Measurements from ENCODE around the gene ELK3. TPM values are rescaled to one million over a fixed set of nuclear protein-coding genes. Genes with fewer than 3 reads are reported as not detected.

Gene ELK3
- polyA plus RNA-seq, 1 donor from 2014 or later, result 17.9 TPM

DNA sequence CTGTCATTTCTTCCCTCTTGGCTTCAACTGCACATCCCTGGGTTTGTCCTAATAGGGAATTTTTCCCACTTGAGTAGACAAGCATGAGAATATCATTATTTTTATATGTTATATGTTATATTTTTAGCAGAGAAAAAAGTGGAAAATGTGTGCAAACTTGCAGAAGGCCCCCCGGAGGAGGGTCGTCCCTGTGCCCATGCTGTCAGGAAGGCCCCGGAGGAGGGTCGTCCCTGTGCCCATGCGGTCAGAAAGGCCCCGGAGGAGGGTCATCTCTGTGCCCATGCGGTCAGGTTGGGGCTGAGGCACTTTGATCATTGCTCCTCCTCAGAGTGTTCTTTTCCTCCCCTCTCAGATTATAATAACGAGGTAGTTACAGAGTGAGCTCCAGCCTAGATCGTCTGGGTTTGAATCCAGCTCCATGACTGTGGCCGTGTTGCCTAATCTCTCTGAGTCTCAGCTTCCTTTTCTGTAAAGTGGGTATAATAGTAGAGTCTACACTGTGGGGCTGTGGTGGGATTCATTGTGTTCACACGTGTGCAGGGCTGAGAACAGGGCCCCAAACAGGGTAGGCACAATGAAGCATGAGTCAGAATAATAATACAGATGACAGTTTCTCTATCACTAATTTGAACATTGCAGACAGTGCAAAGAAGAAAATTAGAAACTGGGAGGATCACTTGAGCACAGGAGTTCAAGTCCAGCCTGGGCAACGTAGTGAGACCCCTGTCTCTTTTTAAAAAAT is 33.4 kb downstream of the ELK3 start:
- Mint-ChIP-seq H3K4me3 (no peak overlapping the region), H3K27me3 (no peaks in the 10 kb centered on the region), H3K4me1 (peaks cover 26 to 33% (median 32%) of the 10 kb centered on the region in 3 donors), H3K36me3 (peaks cover 4% of the 10 kb centered on the region), H3K27ac (peak overlapping the region in 1 of 3 donors; percentile 52), H3K9me3 (no peaks in the 10 kb centered on the region)

DNA sequence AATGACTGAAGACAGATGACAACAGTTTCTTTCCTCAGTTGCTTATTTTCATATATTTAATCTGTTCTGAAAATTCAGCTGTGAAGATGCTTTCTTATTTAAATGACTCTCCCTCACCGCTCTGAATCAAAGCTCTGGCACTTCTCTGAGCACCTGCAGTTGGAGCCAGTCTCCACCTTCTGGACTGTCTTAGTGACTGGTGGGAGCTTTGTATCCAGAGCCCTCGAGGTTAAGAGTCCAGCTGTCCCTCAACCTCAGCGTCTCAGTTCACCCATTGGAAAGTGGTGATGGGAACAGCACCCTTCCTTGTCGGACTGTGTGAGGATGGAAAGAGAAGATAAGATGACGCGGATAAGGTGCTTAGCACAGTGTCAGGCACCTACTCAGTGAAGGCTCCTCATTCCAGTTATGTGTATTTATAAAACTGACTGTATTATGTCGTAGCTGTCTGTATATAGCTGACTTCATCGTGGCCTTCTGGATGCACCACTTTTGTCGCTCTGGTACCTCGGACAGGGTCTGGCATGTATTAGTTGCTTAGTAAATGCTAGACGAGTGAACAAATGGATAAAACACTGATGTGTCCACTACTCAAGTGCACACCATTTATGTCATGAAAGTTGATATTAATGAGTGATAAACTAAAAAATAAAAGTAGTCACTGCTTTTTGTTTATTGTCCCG is 34.5 kb downstream of the ELK3 start:
- Mint-ChIP-seq H3K9me3 (no peaks in the 10 kb centered on the region), H3K27ac (no peak overlapping the region), H3K36me3 (peaks cover 4% of the 10 kb centered on the region), H3K27me3 (no peaks in the 10 kb centered on the region), H3K4me3 (peak overlapping the region in 1 of 4 donors; percentile 78), H3K4me1 (peaks cover 20 to 24% (median 23%) of the 10 kb centered on the region in 3 donors)

DNA sequence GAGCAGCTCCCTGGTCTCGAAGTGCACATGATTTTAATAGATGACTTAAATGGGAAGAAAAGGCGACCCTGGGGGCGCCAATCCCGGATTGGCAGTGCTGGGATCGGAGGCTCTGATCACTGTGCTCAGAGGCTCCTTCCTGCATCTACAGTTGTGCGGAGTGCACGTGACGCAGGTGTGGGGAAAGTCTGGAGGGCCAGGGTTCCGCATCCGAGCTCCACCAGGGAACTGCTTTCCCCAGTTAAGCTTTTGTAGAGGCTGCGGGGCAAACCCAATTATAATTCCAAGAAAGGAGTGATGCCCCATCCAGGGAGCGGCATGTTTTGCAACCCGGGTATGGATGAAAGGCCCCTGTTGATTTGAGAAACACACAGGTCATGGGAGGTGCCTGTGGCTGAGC is 36.5 kb downstream of the ELK3 start:
- Mint-ChIP-seq H3K36me3 (peaks cover 4% of the 10 kb centered on the region), H3K27me3 (no peaks in the 10 kb centered on the region), H3K27ac (peak overlapping the region in 1 of 3 donors; percentile 23), H3K4me1 (peaks cover 15 to 18% (median 16%) of the 10 kb centered on the region in 3 donors), H3K4me3 (no peak overlapping the region), H3K9me3 (no peaks in the 10 kb centered on the region)

DNA sequence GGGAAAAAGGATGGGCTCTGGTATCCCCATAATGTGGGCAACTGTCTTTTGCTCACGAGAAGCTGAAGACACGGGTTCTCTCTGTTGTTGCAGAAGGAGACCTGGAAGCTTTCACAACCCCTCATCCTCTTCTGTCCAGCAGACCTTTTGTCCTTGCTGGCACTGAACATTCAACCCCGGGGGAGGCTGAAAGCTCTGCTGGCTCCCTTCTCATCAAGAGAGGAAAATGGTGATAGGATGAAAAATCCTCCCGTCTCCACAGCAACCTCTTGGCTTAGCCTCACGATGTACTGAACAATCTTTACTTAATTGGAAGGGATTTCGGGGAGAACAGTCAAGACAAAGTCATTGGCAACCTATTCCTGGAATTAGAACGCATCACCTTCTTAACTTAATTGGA is 39.0 kb downstream of the ELK3 start:
- H3K27ac Mint-ChIP-seq, result peak overlapping the region in 1 of 3 donors; percentile 76
- peaks cover 11 to 27% (median 19%) of the 10 kb centered on the region in 3 donors for H3K4me1 Mint-ChIP-seq
- no peaks in the 10 kb centered on the region for H3K9me3 Mint-ChIP-seq
- no peaks in the 10 kb centered on the region for H3K36me3 Mint-ChIP-seq
- H3K4me3 Mint-ChIP-seq, result no peak overlapping the region
- no peaks in the 10 kb centered on the region for H3K27me3 Mint-ChIP-seq

DNA sequence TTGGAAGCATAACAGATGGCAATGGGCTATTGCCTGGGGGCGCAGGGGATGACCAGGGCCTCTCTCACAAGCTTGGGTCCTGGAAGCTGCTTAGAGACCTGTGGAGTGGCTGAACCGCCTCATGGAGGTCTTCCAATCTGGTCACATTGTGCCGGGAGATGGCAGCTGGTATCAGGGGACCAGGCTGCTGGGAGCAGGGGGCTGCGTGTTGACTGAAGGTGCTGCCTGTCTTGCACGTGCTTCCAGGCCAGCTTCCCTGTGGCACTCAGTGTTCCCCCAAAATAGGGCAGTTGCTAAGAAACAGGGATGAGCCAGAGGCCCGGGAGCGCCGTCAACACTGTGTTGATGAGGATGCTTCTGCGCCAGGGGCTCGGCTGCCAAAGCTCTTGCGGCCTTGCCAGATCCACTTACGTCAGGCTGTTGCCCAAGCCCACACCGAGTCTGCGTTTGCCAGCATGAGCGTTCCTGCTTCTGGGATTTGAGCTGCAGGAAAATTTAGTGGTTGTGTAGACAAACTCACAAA is 39.8 kb downstream of the ELK3 start:
- H3K27ac Mint-ChIP-seq, result no peak overlapping the region

DNA sequence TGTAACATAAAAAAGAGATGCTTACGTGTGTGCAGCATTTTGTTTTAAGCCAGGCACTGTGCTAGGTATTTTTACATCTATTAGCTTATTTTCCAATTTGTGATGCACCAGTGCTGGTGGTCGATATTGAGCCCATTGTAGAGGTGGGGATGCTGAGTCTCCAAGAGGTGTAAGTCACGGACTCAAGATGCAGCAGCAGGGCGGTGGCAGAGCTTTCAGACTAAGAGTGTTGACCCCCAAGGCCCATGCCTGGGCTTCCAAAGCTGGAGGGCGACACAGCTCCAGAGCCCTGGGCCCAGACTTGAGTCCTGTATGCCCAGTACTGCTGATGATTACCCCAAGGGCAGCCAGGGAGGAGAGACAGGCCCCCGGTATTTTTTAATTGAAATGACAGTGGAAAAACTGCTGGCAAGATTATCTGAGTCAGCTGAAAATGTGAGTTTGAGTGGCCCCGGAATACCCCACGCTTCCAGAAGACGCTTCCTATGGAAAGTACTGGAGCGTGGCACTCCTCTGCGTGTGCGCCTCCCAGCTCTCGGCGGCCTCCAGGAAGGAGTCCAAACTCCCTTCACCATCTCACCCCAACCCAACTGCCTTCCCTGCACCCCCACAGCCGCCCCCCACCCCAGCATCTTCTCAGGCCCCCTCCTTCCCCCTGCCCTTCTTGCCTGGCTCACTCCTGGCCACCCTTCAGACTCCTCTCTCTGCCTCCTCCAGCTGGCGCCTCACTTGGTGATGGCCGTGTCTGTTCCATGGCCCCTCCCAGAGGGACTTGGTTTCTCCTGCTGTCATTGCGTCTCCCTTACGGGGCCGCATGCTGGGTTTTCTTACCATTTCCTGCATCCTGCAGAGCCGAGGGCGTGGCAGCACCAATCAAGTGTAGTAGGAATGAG is 40.7 kb downstream of the ELK3 start:
- peaks cover 13 to 26% (median 19%) of the 10 kb centered on the region in 3 donors for H3K4me1 Mint-ChIP-seq
- H3K27me3 Mint-ChIP-seq, result no peaks in the 10 kb centered on the region
- no peak overlapping the region for H3K4me3 Mint-ChIP-seq
- peak overlapping the region in 1 of 3 donors; percentile 90 for H3K27ac Mint-ChIP-seq
- no peaks in the 10 kb centered on the region for H3K9me3 Mint-ChIP-seq
- no peaks in the 10 kb centered on the region for H3K36me3 Mint-ChIP-seq

More for the DNA sequence above, 39.8 kb downstream of the ELK3 start:
- Mint-ChIP-seq H3K9me3 (no peaks in the 10 kb centered on the region), H3K4me1 (peaks cover 11 to 28% (median 19%) of the 10 kb centered on the region in 3 donors), H3K4me3 (no peak overlapping the region), H3K27me3 (no peaks in the 10 kb centered on the region), H3K36me3 (no peaks in the 10 kb centered on the region)

DNA sequence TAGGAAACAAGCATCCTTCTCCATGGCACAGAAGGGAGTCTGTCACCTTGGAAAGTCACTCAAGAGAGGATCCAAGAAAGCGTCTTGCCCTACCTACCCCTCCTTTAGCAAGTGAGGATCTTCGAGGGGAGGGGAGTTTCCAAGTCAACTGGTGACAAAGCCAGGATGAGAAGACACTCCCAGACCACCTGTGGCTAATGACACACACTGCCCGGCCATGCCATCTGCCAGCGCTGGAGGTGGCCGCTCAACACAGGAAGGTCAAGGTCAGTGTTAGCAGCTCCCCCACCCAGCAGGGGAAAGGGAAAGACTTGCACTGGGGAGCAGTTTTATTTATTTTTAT is 41.3 kb downstream of the ELK3 start:
- H3K9me3 Mint-ChIP-seq, result no peaks in the 10 kb centered on the region
- no peak overlapping the region for H3K4me3 Mint-ChIP-seq
- H3K36me3 Mint-ChIP-seq, result no peaks in the 10 kb centered on the region
- H3K27me3 Mint-ChIP-seq, result no peaks in the 10 kb centered on the region
- H3K4me1 Mint-ChIP-seq, result peaks cover 18 to 31% (median 19%) of the 10 kb centered on the region in 3 donors
- peak overlapping the region in 1 of 3 donors; percentile 90 for H3K27ac Mint-ChIP-seq

DNA sequence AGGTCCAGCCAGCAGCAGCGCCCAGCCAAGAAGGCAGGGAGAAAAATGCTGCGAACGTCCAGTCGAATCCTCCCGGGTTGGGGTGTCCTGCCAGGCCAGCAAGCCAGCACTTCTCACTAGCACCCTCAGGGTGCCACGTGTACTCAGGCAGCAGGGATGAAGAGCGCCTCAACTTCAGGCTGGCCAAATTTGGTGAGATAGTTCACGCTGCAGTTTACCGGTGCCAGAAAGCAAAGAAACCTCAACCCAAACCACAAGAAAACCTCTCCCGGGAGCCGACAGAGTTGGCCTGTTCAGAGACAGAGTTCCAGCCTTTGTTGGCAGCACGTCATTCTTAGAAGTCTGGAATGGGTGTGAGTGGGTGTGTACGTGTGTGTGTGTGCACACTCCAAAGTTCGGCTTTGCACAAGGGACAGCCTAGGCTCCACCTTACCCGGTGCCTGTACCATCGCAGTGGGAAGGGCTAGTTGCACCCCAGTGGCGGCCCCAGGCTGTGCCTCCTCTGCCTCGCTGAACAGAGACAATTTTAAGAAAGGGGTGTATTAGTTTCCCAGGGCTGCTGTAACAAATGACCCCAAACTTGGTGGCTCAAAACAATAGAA is 42.1 kb downstream of the ELK3 start:
- Mint-ChIP-seq H3K36me3 (no peaks in the 10 kb centered on the region), H3K4me1 (peaks cover 15 to 29% (median 19%) of the 10 kb centered on the region in 3 donors), H3K27me3 (no peaks in the 10 kb centered on the region), H3K27ac (peak overlapping the region in 2 of 3 donors; percentile 14 to 81), H3K4me3 (no peak overlapping the region), H3K9me3 (no peaks in the 10 kb centered on the region)

DNA sequence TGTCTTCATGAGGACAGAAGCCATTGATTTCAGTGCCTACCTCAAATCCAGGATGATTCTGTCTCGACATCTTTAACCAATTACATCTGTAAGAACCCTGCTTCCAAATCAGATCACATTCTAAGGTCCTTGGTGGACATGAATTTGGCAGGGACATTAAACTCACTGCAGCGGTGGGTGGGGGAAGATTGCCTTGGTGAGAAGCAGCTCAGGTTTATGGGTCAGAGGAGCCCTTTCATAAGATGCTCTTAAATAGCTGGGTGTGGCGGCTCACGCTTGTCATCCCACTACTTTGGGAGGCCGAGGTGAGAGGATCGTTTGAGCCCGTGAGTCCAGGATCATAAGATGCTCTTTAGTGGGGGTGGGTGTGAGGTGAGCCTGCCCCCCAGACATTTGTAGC is 42.9 kb downstream of the ELK3 start:
- Mint-ChIP-seq H3K4me1 (peaks cover 15 to 27% (median 15%) of the 10 kb centered on the region in 3 donors), H3K36me3 (no peaks in the 10 kb centered on the region), H3K27ac (peak overlapping the region; percentile 14 to 50 (median 17)), H3K4me3 (no peak overlapping the region), H3K27me3 (no peaks in the 10 kb centered on the region), H3K9me3 (no peaks in the 10 kb centered on the region)

DNA sequence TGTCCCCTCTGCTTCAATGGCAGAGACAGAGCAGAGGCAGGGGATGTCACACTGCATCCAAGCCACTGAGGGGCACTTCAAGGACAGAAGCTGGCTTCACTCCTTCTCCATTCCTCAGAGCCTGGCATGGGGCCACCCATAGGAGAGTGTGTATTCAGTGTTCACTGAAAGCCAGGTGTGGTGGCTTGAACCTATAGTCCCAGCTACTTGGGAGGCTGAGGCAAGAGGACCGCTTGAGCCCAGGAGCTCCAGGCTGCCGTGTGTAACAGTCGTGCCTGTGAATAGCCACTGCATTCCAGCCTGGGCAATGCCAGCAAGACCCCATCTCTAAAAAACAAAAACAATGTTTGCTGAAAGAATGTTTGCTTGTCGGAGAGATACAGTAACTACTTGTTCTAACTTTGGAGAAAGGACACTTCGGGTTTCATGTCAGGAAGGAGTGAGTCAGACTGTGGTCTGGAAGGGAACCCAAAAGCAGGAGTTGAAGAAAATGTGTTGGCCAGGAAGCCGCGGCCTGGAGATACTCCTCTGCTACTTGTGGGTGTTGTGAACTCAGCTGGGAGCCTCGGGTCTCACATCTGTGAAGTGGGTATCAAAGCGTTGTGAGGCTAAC is 43.4 kb downstream of the ELK3 start:
- no peaks in the 10 kb centered on the region for H3K27me3 Mint-ChIP-seq
- peaks cover 14 to 28% (median 15%) of the 10 kb centered on the region in 3 donors for H3K4me1 Mint-ChIP-seq
- peak overlapping the region in 2 of 3 donors; percentile 5 to 91 for H3K27ac Mint-ChIP-seq
- H3K4me3 Mint-ChIP-seq, result peak overlapping the region in 1 of 4 donors; percentile 43
- H3K36me3 Mint-ChIP-seq, result no peaks in the 10 kb centered on the region
- H3K9me3 Mint-ChIP-seq, result no peaks in the 10 kb centered on the region

DNA sequence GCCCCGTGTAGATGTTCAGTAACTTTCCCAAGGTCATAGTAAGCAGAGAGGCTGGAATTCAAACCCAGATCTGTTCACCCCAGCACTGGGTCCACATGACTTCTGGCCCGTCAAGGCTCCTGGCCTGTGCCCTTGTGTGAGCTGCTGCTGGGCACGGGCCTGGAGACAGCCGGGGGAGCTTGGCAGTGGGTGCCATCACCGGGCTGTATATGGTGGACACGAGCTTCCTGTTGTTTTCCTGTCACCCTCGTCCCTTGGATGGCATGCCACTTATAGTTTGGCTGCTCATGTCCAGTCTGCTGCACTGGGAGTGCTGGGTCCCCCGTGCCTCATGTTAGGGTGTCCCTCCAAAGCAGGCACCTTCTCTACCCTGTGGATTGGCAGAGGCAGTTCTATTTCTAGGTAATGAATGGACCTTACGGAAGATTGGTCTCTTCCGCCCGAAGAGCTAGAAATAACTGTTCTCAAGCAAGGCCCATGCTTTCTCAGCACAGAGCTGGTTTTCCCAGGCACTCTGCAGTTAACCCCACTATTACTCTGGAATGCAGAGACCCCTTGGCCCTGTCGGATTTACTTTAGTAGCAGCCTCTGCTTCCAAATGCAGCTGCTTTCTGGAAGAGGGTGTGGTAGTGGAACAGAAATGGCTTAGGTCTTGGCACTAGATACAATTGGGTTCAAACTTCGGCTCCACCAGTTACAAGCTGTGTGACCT is 44.3 kb downstream of the ELK3 start:
- peak overlapping the region; percentile 5 to 91 (median 49) for H3K27ac Mint-ChIP-seq
- peaks cover 10 to 33% (median 20%) of the 10 kb centered on the region in 3 donors for H3K4me1 Mint-ChIP-seq
- no peaks in the 10 kb centered on the region for H3K36me3 Mint-ChIP-seq
- no peak overlapping the region for H3K4me3 Mint-ChIP-seq
- H3K9me3 Mint-ChIP-seq, result no peaks in the 10 kb centered on the region
- H3K27me3 Mint-ChIP-seq, result no peaks in the 10 kb centered on the region

DNA sequence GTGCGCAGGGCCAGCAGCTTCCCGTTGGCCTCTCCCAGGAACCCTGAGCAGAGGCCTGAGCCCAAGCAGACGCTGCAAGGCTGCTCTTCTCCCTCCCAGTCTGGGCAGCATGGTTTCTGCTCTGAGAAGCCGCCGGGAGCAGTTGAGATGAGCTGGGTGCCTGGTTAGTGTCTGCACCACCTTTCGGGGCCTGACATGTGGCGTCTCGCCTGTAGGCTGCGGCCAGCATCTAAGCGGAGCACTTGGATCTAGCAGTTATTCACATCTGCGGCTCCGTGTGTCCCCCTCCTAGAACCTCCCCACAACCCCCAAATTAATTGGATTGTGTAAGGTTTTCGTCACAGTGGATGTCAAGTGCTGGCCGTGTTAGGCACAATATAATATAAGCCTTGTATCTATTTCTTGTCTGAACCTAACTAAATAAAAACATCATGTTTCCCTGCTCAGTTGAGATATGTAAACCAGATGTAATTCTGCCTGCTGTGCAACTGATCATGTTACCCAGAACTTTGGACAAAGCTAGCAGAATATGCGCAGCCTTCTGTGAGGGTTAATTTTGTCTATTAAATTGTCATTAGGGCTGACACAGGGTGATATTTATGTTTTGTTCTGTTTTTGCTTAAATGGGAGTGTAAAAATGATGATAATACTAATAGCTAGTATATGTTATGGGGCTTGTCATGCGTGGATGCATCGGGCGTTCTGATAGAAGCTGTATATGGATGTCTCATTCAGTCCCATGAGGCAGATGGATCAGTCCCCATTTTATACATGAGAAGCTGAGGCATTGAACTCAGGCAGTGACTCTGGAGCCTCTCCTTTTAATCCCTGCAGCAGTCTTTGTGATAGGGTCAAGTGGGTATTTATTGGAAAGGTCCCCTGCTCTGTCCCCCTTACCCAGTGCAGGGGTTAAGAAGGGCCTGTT is 45.8 kb downstream of the ELK3 start:
- Mint-ChIP-seq H3K9me3 (no peaks in the 10 kb centered on the region), H3K27ac (peak overlapping the region; percentile 21 to 54 (median 48)), H3K36me3 (no peaks in the 10 kb centered on the region), H3K4me3 (no peak overlapping the region), H3K4me1 (peaks cover 6 to 35% (median 22%) of the 10 kb centered on the region in 3 donors), H3K27me3 (no peaks in the 10 kb centered on the region)

DNA sequence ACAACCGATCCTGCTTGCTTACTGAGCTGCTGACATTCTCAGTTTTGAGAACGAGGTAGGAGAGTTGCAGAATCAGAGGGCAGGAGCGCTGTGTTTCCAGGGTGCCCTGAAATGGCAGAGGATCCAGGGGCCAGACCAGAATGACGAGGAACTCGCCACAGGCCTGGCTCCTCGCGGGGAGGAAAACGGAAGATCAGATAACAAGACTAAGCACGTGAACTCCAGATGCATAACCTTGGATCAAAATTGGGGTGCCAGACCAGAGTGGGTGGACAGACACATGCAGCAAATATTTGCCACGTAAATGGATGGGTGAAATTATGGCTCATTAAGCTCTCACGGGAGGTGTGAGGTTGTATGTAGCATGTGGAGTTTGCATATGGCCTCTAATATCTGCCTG is 46.5 kb downstream of the ELK3 start:
- Mint-ChIP-seq H3K27ac (peak overlapping the region; percentile 21 to 75 (median 54)), H3K27me3 (no peaks in the 10 kb centered on the region), H3K4me3 (peak overlapping the region in 1 of 4 donors; percentile 32), H3K36me3 (no peaks in the 10 kb centered on the region), H3K9me3 (no peaks in the 10 kb centered on the region), H3K4me1 (peaks cover 6 to 33% (median 20%) of the 10 kb centered on the region in 3 donors)

Measured in IgD-negative memory B cell (primary cell).